SIG-M5 treated with dmso at 0.1 percent for 504 hours (cell line): ENCODE measurements around the gene ADAMTS1.

Source experiments
- DNase-seq: peaks from one replicate; lab custom pipeline; 2025; ENCODE audit not compliant: unreplicated experiment; lab: John Stamatoyannopoulos, UW

Gene ADAMTS1

DNA sequence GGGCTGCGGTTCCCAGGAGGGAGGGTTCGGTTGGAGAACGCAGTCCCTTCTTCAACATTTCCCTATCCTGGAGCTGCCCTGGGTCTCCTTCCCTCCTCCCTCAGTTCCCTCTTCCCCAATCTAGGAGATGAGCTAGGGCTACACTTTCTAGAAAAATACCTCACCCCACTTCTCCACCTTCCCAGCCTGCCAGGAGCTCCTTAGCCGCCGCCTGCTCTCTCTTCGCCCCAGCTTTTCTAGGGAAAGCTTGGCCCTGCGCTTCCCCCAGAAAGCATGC is 488 bp upstream of the ADAMTS1 start:
- no peak for DNase-seq

DNA sequence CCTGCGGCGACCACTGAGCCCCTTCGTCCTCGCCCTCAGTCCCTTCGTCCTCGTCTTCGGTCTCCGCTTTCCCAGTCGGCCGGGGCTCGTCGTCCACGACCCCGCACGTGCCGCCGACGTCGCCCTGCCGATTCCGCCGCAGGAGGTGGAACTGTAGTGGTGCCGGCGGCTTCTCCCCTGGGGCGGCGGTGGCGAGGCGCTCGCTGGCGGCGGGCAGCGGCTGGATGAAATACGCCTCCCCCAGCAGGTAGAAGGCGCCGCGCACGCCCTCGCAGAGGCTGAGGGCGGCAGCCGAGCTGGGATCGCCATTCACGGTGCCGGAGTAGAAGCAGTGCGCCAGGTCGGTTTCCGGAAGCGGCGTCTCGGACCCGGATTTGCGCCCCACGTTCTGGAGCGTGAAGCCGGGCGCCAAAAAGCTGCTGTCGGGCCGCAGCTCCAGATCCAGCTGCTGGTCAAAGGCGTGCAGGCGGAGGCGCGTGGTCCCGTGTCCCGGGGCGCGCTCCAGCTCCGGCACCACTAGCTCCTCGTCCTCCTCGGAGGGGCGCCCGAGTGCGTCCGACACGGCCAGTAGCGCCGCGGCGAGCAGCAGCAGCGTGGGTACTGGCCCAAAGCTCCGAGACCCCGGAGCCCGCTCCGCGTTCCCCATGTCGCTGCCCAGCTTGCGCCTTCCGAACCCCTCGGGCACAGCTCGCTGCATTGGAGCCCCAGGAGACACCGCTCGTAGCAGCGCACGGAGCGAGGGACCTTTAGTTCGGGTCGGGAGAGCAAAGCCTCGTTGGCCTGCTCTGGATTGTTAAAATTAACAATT is 747 bp downstream of the ADAMTS1 start:
- no peak for DNase-seq

DNA sequence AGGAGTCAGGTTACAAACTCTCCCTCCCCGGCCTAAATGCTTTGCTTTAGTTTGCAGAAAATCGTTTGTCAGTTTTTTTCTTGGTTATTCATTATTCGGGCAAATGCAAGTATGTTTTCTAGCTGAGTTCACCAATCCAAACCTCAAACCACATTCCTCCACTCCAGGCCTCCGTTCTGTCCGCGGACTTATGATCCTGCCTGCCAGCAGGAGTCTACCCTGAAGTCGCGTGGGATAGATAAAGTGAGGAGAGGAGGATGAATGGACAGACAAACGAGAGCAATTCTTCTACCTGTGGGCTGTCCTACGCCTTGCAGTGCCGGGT is 1.3 kb downstream of the ADAMTS1 start:
- DNase-seq = no peak

DNA sequence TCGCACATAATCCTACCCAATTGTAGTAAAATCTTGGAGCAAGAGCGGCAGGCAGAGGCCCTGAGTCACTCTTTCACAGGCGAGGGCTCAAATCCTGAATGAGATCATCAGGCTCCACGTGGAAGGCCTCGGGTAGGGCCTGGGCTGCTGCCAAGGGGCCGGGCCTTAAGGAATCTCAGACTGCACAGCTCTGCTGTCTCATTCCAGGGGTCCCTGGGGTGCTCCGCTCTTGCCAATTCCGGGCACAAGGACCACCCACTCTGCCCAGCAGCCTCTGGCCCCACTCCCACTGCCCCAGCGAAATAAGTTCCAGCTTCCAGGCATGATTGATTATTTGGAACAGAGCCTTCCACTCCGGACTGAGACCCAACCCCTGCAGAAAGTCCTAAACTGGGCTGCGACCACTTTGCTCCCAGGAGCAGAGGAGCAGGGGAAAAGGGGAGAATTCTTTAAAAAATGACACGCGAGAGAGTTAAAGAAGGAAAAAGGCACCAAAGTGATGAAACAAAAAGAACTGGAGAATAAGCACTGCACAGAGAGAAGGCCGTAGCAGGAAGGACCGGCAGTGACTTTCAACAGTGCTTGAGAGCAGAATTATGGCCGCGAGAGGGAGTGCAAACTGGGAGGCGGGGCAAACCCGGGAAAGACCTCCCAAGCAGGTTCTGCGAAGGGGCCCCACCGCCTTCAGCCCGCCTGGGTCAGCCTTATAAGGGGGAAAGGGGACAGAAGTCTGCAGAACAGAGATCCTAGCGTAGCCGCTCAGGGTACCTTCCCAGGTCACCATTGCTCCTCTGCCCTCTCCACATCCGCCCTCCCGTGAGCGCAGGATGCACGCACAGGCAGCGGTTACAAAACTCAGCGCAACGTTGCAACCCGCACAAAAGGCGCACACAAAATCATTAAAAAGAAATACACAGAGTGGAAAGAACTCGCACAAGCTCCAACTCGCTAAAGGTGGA is 2.0 kb downstream of the ADAMTS1 start:
- peak; percentile 79 for DNase-seq

DNA sequence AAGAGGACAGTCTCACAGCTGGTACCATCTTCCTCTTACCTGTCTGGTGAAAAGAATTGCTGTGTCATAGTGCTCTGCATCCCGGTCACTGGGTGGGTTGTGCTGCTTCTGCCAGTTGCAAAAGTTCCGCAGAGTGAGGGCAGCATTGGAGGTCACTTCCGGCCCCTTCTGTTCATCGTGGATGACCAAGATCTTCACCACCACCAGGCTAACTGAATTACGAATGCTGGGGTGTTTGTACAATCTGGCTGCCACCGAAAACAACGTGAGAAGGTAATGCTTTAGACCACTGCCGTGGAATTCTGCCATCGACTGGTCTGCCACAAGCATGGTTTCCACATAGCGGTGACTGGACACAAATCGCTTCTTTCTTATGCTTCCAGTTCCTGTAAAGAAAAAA is 2.9 kb downstream of the ADAMTS1 start:
- no peak for DNase-seq

DNA sequence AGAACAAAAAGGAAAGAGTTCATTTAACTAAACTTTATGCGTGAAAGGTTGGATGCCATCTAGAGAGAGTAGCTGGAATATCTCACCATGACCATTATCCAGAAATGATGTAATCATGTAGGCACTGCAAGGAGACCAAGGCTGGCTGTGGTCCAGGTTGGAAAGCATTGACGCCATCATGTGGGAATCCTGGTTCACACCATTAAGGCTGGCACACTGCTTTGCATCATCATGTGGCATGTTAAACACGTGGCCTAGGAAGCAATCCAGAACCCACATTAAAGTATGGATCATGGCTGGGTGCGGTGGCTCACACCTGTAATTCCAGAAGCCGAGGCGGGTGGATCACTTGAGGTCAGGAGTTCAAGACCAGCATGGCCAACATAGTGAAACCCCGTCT is 4.3 kb downstream of the ADAMTS1 start:
- no peak for DNase-seq

DNA sequence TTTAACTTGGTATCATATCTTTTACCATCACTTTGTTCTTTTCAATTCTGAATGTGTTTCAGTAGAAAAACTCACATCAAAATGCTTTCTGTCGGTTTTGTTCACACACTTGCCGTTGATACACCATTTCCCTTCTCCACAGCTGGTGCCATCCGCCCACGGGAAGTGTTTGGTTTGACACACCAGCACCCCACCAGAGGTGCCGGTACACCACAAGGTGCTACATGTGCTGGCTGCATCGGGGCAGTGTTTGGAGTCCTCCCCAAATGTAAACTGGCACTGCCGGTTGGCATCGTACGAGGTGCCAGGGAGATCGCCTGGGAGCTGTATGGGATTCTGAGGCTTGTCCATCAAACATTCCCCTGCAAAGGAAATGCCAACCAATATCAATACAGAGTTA is 5.0 kb downstream of the ADAMTS1 start:
- no peak for DNase-seq

DNA sequence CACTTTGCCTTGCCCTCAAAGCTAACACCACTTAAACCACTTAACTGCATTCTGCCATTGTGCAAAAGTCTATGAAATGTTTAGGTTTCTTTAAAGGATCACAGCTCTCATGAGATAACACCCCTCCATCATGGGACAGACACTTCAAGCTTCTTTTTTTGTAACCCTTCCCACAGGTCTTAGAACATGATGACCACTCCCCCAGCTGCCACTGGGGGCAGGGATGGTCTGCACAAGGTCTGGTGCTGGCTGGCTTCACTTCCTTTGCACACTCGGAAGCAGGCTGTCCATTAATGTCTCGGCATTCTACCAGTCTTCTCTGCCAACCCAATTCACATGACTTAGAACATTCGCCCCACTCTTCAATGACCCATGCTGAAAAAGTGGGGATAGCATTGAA is 7.7 kb downstream of the ADAMTS1 start:
- no peak for DNase-seq

DNA sequence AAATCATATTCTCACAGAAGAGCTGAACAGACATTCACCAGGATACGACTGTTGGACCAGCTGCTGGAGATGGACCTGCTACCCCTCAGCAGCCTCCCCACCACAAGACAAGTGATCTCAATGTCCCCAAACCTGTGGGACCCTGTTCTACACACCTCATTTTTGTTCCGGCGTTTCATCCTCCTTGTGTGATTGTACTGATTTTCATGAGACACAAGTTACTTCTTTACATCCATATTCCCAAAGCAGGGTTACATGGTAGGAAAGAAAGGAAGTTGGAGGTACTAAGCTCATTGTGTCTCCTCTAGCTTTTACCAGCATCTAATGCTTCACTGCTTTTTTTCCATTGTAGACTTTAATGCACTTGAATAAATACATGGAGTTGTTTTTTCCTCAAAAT is 8.7 kb downstream of the ADAMTS1 start:
- no peak for DNase-seq

DNA sequence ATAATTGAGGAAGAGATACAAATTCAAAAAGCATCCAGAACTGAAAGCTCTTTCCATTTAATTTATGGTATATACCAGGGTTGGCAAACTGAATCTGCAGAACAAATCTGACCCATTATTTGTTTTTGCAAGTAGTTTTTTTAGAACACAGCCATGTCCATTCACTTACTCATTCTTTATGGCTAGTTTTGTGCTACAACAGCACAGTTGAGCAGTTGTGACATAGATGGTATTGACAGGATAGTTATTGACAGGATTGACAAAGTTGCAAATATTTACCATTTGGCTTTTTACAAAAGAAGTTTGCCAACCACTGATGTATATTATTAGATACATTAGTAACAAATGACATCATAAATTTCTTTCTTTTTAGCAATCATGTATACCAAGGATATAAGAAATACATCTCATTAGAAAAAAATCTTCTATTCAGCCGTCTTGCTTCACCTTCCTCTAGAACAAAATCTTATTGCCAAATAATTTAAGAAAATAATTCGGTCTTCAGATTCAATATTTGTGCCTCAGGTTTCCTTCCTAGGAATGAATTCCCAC is 9.4 kb downstream of the ADAMTS1 start:
- DNase-seq = no peak

DNA sequence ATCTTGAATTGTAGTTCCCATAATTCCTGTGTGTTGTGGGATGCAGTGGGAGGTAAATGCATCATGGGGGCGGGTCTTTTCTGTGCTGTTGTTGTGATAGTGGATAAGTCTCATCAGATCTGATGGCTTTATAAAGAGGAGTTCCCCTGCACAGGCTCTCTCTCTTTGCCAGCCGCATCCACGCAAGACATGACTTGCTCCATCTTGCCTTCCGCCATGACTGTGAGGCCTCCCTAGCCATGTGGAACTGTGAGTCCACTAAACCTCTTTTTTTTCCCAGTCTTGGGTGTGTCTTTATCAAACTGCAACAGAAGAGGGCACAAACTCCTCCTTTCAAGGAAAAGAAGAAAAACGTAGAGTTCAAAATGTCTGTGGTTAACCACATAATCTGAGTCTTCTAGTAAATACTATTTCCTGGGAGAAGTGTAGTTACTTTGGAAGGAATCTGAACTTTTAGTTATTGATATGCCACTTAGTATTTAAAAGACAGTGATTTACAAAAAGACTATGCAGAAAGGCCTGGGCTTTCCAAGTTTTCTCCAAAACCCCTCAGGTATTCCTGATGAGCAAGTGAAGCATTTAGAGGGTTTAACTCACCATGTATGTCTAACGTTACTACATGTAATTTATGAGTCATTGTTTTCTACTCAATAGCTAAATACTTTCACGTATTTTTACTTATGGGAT is 10.0 kb downstream of the ADAMTS1 start:
- no peak for DNase-seq

DNA sequence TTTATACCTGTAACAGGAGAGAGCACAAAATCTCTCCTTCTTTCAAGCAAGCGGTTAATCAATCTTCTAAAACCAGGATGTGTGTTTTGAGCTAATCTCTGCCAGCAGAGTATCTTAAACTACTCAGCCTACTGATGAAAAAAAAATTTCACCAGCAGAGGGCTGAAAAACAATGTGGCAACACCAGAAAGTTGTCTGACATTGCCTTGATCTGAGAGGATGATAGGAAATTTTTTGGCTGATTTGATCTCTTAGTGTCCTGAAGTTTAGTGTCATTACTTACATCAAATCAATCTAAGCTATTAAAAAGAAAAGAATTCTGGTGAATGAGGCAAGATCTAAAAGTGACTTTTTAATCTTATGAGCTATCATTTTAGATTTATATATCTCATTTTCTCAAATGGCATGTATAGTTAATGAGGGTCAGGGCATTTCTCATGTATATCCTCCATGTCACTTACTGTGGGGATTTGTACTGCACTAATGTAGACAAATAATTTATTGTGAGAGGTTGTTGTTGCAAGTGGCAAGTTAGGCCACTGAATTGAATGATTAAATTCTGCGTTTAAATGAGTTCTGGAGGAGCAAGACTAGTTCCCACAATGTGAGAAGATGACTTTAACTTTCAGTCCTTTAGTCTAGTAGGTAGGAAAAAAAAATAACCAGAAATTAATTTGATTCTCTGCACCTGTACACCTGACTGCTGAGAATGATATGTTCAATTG is 10.9 kb downstream of the ADAMTS1 start:
- no peak for DNase-seq

DNA sequence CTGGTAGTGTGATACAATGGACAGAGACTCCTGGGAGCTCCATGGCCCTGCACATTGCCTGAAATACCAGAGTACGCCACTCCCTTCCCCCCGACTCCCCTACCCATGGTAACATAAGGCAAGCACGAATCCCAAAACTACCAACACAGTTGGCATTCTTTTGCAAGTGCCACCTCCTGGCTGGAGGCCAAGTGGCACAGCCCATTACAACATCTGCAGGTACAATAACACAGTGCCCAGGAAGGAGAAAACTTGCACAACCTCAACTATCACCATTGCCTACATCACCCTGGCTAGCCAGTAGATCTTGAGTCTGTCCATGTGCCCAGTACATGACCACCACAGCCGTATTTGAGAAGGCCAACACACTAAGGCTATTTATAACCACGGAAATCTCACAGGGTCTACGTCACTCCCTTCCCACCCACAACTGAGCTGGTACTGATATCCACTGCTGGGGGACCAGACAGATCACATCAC is 11.7 kb downstream of the ADAMTS1 start:
- DNase-seq = no peak

DNA sequence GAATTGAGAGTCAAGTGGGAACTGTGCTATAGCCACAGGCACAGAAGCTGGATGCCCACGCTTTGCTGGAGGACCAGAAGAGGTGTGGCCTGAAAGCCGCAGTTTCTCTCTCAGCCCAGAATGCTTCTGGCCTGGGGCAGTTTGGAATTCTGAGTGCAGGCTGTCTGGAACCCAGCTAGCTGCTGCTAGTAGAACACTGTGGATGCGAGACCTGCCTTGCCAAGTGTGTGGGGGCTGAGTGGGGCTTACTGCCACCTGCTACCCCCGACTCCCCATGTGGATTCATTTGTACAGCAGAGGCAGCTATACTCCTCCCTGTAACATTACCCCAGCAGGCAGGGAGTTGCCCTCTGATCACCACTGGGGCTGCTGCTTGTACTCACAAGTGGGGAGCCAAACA is 12.2 kb downstream of the ADAMTS1 start:
- no peak for DNase-seq

DNA sequence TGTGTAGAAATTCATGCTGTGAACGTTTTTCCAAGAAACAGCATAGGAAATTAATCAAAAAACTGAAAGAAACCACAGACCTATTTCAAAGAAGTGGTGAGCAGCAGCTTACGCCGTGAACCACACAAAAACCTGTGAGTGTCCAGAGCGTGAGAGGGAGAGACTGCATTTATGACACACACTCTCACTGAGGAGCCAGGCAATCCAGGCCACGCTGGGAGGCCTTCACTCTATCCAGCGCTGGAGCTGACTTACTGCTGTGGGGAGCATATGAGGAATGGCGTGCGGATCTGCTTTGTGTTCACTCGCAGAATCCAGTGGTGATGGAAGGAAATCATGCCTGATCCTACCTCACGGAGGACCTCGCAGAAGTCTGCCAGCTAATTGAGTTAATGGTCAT is 12.7 kb downstream of the ADAMTS1 start:
- DNase-seq = no peak

DNA sequence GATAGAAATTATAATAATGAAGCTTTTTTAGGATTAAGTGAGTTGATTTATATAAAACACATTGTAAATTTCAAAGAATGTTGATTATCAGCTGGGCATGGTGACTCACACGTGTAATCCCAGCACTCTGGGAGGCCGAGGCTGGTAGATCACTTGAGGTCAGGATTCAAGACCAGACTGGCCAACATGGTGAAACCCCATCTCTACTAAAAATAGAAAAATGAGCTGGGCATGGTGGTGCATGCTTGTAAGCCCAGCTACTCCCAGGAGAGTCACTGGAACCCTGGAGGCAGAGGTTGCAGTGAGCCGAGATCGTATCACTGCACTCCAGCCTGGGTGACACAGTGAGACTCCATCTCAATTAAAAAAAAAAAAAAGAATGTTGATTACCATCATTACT is 18.4 kb downstream of the ADAMTS1 start:
- no peak for DNase-seq

DNA sequence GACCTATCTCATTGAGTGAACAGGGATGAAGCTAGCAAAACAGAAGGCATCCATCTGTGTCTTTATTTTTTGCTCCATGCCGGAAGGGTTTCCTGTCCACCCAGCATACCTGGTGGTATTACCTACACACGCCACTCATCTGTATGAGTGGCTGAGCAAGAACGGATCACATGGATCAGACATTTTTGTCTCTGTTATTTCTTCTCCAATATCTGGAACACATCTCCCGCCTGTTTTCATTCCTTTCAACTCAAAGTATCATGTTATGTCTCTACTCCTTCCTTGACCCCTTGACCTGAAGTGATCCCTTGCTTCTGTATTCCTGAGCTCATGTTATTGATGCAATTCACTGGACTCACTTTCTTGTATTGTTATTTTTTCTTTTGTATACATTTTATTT is 24.7 kb downstream of the ADAMTS1 start:
- DNase-seq = no peak

DNA sequence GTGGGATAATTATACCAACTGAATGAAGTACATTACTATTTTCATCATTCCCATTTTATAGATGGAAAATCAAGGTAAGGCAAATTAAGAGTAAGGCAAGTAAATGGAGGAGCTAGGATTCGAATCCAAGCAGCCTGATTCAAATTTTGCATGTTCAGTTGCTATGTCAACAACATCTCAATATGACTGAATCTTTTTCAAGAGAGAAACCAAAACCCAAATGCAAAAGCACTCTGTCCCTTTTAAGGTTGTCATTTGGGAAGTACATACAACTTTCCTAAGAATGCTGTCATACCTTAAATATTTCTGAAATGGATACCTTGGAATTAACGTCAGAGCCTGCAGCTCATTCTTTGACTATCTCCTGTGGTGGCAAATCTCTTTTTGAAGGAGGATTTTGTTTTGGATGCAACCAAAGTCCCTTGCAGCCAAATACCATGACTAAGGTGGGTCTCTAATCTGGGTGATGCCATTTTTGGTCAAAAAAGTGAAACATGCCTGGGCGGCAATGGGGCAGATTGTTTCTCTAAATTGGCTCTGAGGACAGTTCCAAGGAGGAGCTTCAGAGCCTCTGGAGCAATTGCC is 25.4 kb downstream of the ADAMTS1 start:
- no peak for DNase-seq

DNA sequence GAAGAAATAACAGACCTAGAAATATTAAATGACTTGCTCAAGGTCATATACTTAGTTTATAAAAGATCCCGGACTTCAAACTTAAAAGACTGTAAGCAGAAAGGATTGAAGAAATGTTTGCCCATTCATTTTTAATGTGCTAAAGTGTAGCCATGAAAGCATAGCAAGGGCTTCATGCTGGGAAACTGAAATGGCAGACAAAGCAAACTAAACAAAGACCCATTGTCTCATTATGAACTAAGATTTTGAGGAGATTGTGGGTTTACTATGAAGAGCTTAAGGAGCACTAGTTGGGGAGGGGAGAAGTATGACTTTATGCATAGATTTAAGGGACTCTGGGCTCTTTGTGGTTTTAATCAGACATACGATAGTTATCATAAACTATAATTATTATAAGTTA is 26.3 kb downstream of the ADAMTS1 start:
- no peak for DNase-seq

DNA sequence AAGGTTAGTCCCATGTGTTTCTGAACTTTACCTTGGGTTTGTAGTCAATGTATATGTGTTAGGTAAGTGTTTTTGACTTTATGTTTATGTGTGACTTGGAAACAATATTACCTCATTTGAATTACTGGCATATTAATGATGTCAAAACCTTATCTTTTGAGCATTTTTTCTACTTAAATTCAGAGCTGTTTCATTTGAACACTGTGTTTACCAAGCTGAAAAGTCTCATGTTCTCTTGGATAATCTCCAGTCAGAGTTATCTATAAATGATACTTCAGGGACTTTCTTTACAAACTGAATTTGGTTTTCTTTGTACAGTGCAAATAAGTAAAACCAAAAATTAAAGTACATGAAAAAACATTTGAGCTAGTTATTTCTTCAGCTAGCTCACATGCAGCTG is 30.0 kb downstream of the ADAMTS1 start:
- no peak for DNase-seq

DNA sequence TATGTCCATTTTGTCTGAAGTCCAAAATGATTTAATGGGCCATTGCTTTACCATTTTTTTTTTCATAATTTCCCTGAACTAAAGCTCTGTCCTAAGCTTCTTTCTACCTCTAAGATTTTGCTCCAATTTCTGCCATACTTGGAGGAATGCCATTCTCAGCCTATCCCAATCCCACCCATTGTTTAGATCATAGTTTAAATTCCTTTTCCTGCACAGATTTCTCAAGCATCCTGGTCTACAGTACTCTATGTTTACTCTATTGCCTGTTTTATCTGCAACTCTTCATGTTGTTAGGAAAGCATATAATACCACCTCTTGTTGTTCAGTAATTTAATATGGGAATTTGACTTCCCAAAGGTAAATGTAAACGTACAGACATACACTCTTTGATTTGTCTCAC is 30.8 kb downstream of the ADAMTS1 start:
- no peak for DNase-seq
